HG02763 (cell line): Measurements from ENCODE around the gene DACT2.
"Not testable (repeated sequence)": the region's sequence is repeated elsewhere in the genome, so short reads cannot be mapped to it uniquely, and the experiment has no call there.

Experiments used
- ATAC-seq: cut with Tn5 transposase; IDR thresholded peaks from one replicate; pipeline ENCODE4 v1.9.1; 2021; ENCODE audit warnings: mild to moderate bottlenecking, moderate library complexity; ENCODE audit not compliant: unreplicated experiment

The DACT2 gene

DNA sequence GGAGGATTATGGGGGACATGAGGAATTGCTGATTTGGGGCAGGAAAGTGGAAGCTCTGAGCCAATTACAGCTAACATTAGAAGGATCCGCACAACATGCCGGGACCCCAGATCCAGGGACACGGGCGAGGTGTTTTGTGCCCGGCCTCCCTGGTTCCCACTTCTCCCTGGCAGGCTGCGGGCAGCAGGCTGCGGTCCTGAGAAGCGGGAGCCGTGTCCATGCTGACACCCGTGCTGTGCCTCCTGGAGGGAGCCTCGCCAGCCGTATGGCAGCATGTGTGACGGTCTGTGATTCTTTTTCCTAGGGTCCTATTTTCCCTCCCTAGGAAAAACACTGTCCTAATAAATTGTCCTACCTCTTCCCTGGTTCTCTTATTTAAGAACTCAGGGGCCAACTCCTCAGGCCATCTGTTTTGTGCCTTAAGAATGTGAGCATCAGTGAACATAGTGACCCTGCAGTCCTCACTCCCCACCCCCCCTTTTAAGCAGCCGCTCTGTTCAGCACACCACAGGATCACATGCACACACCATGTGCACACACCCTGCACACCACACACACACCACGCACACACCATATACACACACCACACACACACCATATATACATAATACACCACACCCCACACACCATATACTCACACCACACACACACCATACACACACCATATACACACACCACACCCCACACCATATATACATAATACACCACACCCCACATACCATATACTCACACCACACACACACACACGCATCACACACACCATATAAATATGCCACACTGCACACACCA lies 49.9 kb downstream of the DACT2 start:
- no peak for ATAC-seq

- ATAC-seq = no peak
Measured at GRCh38 chr6:168268755-168269154, 50.8 kb downstream of the DACT2 start.

GRCh38 chr6:168267779-168268178 lies 51.8 kb downstream of the DACT2 start:
- not testable (repeated sequence) for ATAC-seq

DNA sequence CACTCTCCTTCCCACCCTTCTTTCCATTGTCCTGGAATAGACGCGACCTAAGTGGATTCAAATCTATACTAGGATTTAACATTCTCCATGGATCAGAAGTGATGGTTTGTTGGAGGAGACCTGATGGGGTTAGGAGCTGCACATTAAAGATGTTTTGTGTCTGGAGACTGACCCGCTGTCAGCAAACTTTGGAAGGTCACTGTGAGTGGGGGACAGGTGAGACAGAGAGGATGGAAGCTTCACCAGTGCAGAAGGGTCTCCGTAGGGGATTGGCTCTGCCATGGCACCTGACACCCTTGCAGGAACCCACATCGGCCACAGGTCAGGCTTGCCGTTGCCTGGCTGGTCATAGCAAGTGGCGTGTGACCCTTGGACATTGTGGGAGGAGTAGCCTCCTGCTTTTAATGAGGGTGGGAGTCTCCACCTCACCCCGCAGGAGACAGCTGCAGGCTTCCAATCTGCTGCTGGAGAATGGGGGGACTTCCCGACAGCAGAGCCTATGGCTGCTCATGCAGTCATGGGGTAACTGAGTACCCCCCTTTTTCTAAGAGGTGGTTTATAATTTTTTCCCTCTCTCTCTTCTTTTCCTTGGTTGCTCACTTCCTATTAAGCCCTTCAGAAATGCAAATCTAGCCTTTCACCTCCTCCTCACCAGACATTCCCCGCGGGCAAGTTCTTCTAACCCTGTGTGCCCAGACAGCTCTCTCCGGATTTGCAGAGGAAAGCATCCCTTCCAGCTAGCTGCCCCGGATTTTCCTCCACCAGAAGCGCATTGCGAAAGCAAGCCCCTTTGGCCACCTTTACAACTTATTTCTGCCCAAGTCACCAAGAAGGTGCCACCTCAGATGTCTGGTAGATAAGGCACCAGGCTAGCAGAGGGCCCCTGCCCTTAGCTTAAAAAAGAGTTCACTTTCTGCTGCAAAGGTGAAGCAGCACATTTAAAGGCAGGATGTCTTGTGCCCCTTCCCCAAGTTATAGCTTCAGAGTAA lies 53.5 kb downstream of the DACT2 start:
- ATAC-seq = no peak

DNA sequence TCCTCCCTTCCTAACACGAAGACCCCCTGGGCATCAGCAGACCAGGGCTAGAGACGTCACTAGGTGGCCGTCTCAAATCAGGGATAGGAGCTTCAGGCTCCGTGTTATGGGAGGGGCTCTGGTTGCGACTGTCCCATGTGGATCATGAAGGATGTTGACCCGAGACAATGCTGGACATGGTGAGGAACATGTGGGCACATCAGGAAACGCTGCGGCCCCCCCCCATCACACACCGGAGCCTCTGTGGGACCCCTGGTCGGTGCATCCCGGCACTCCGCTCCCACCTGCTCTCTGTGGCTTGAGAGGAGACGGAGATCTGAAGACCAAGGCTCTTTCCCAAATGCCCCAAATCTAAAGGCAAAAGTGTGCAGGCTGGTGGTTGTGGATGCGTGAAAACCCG lies 54.2 kb downstream of the DACT2 start:
- no peak for ATAC-seq

DNA sequence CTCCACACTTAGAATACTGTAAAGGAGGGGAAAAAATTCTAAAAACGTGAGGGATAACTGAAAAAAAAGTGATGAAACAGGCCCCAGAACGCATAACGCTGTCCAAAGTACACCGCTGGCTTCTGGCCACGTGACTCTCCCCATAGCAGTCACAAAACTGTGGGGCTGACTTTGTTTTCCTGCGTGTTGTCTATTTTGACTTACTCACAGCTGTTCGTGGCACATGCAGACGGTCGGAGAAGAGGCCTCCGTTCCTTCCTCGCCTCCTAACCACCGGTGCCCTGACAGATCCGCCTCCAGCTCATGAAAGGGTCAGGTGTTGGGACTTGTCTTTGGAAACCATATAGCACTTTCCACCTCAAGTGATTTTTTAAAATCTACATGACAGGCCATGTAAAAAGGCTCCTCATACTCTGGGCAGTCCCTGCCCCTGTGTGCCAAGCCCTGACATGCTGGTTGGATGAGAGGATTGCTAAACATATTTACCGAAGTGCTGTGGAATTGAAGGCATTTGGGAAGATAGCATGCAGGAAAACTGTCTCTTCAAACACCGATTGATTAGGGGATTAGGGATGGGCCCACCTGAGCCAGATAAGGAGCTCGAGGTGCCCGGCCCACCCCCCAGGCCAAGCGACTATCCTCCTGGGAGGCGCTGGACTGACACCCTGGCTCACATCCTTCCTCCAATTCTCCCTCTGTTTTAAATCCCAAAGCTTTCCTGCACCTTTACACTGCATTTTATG lies 54.8 kb downstream of the DACT2 start:
- ATAC-seq = no peak

DNA sequence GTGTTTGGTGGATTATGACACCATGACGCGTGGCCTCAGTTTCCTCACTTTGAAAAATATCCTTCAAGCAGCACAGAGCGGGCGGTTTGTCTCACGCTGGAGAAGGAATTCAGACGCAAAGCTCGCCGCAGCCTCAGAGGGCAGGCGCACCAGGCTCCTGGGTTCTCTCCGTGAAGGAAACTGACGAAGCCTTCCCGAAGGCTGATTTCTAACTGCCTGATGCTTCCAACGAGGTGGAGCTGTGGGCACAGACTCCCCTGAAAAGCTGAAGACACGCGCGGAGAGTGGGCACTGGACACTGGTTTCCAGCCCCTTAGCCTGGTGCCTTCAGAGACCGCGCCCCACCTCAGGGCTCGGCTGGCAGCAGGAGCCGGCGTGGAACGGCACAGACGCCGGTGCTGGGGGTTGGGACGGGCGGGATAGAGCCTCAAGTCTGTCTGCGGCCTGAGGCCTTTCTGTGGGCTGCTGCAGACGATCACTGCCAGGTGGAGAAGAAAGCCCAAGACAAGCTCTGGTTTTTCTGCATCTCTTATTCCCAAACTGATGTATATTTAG lies 56.1 kb downstream of the DACT2 start:
- ATAC-seq = no peak

- ATAC-seq = no peak
Measured at GRCh38 chr6:168261234-168261633, 58.3 kb downstream of the DACT2 start.

DNA sequence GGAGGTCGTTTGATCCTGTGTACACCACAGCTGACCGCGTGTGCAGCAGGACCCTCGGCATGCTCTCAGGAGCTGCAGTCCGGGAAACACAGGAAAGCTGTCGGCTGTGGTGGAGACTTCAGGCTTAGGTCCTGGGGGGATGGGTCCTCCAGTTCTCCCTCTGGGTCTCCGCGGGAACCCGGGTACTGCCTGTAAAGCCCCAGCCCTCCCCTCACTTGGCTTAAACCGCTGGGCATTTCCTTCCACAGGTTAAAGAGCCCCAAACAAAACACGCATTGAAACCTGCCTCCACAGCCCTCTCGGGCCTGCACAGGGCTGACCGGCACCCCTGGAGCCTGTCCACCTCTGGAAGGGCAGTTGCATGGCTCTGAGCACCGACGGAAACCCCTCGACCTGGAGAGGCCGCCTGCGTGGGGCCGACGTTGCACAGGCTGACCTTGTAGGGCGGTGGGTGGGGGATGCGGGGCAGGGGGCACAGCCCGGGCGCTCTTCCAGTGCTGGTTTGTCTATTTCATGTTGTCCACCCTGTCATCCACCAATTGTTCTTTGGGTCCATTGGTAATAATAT lies 59.1 kb downstream of the DACT2 start:
- ATAC-seq = no peak

DNA sequence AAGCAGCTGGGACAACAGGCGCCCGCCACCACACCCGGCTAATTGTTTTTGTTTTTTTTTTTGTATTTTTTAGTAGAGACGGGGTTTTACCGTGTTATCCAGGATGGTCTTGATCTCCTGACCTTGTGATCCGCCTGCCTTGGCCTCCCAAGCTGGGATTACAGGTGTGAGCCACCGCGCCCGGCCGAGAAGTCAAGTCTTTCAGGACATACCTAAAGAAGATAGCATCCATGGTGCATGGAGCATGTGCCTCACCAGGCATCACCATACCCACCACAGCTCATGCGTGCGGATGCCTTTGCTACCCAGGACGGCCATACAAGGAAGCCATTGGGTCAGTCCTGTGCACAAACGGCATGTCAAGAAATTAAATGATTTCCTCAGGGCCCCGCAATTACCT lies 60.8 kb downstream of the DACT2 start:
- no peak for ATAC-seq

GRCh38 chr6:168256940-168257339 lies 62.6 kb downstream of the DACT2 start:
- ATAC-seq = no peak
